Measurements from ENCODE around the gene LYPD5. TPM values are rescaled to one million over a fixed set of nuclear protein-coding genes. Genes with fewer than 3 reads are reported as not detected.

The LYPD5 gene
- total and polyA plus RNA-seq, 2 of the 8 experiments (the other 6 are each of a cell fraction or from before 2014, with no cell fraction given) = 0.74 to 4.3 TPM

- Histone ChIP-seq H2BK120ac (replicated peaks; ENCODE audit: low read depth, low read length) (peak overlapping the region; percentile 79), H3K56ac (replicated peaks; ENCODE audit: insufficient read length, low read depth, low read length) (peak overlapping the region; percentile 85), H2BK5ac (ENCODE audit: low read depth, low read length) (peak overlapping the region; percentile 55), H3K23me2 (ENCODE audit: low read depth, low read length) (peaks cover 4% of the 10 kb centered on the region; the same call in 1 of the 2 replicates), H4K5ac (ENCODE audit: insufficient read length, low read depth, low read length) (peak overlapping the region; percentile 67), H3K23ac (ENCODE audit: insufficient read length) (no peak overlapping the region), H3K4me3 (ENCODE audit: extremely low read depth in 1 of 4, insufficient read depth in 2 of 4, low read depth in 3 of 4, low read length in 4 of 4) (peak overlapping the region; percentile 67 to 88 (median 76)), H2BK20ac (ENCODE audit: low read length) (no peak overlapping the region), H3K9ac (replicated peaks in 1 of 4; ENCODE audit: extremely low read depth in 1 of 4, low read depth in 3 of 4, low read length in 3 of 4) (peak overlapping the region in 3 of 4 experiments; percentile 84 to 94 (median 88); a peak in 6 of 7 replicates), H3K79me2 (ENCODE audit: control insufficient read depth in 1 of 2, insufficient read depth in 2 of 2, low read length in 2 of 2) (peaks cover 0 to 13% of the 10 kb centered on the region in 2 experiments; a peak in 1 of 4 replicates), H4K20me1 (replicated peaks in 1 of 2; ENCODE audit: control insufficient read depth in 1 of 2, insufficient read depth in 2 of 2, low read length in 2 of 2) (no peaks in the 10 kb centered on the region), H3K14ac (ENCODE audit: insufficient read length) (no peak overlapping the region), H3K9me3 (ENCODE audit: insufficient read depth in 2 of 2, low read depth in 1 of 2, low read length in 1 of 2) (no peaks in the 10 kb centered on the region), H4K91ac (replicated peaks; ENCODE audit: insufficient read length, low read length) (peak overlapping the region; percentile 99), H3K4me1 (replicated peaks in 1 of 4; ENCODE audit: control insufficient read depth in 3 of 4, insufficient read depth in 4 of 4, low read length in 3 of 4) (no peaks in the 10 kb centered on the region; a peak in 1 of 7 replicates), H2AFZ (ENCODE audit: low read length) (peak overlapping the region; percentile 1; the same call in 1 of the 2 replicates), H2BK12ac (ENCODE audit: low read depth, low read length) (no peak overlapping the region), H3K4ac (replicated peaks; ENCODE audit: insufficient read length, low read depth, low read length) (peak overlapping the region; percentile 97), H3K27ac (ENCODE audit: low read depth, low read length) (peak overlapping the region; percentile 90), H3K18ac (ENCODE audit: extremely low read depth, low read length) (peak overlapping the region; percentile 99), H2BK15ac (ENCODE audit: low read length) (peak overlapping the region; percentile 61; the same call in 1 of the 2 replicates), H3K79me1 (ENCODE audit: low read depth, low read length) (peaks cover 3% of the 10 kb centered on the region; the same call in 1 of the 2 replicates), H4K8ac (ENCODE audit: extremely low read depth, insufficient read depth, low read length) (peak overlapping the region; percentile 91; the same call in 1 of the 2 replicates), H3K36me3 (ENCODE audit: control insufficient read depth in 2 of 4, insufficient read depth in 4 of 4, low read length in 3 of 4) (peaks cover 0 to 8% (median 4%) of the 10 kb centered on the region in 4 experiments; a peak in 3 of 8 replicates), H3K27me3 (replicated peaks in 1 of 4; ENCODE audit: control insufficient read depth in 3 of 4, extremely low read depth in 1 of 4, insufficient read depth in 3 of 4, low read length in 3 of 4) (no peaks in the 10 kb centered on the region), H3K4me2 (ENCODE audit: insufficient read depth in 1 of 2, low read depth in 2 of 2, low read length in 2 of 2) (peak overlapping the region; percentile 77 to 88), H2AK5ac (ENCODE audit: low read depth, low read length) (peak overlapping the region; percentile 91; the same call in 1 of the 2 replicates)
- ChIA-PET CTCF (ENCODE audit: partially characterized antibody) (interaction anchor here (9.0 to 30.4 kb wide), 2 partner anchors 11 to 24 kb away, joined by 64 to 703 read pairs; partner anchors contain the start of gene KCNN4), POLR2A (ENCODE audit: partially characterized antibody) (interaction anchor here (0.9 to 5.4 kb wide), 10 partner anchors 10 to 88 kb away, joined by 3 to 33 read pairs (median 4); no protein-coding TSS in a partner anchor)
- TF ChIP-seq ASH2L (IDR thresholded peaks at IDR 0.05; ENCODE audit: low read length) (peak; percentile 13), ATF2 (IDR thresholded peaks at IDR 0.05; ENCODE audit: low read length) (0 out of 2 replicates have a peak, but pooled peaks have one; percentile 13), BRCA1 (IDR thresholded peaks at IDR 0.05; ENCODE audit: low read depth, low read length) (no peak), CBX8 (IDR thresholded peaks at IDR 0.05; ENCODE audit: borderline replicate concordance, low read depth, low read length) (no peak), KDM4A (IDR thresholded peaks at IDR 0.05; ENCODE audit: low read depth, low read length, severe bottlenecking) (peak; percentile 44), SIN3A (conservative IDR thresholded peaks at IDR 0.05 in 1 of 2, IDR thresholded peaks at IDR 0.05 in 1 of 2; ENCODE audit: low read depth in 1 of 2, low read length in 2 of 2) (peak in 1 of 2 experiments; percentile 19; a peak in 1 of 4 replicates)
- TF ChIP-seq, protein P1, sequence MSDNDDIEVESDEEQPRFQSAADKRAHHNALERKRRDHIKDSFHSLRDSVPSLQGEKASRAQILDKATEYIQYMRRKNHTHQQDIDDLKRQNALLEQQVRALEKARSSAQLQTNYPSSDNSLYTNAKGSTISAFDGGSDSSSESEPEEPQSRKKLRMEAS (IDR thresholded peaks at IDR 0.05) = peak; percentile 90
- TF ChIP-seq, protein P2, sequence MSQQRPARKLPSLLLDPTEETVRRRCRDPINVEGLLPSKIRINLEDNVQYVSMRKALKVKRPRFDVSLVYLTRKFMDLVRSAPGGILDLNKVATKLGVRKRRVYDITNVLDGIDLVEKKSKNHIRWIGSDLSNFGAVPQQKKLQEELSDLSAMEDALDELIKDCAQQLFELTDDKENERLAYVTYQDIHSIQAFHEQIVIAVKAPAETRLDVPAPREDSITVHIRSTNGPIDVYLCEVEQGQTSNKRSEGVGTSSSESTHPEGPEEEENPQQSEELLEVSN (IDR thresholded peaks at IDR 0.05) = peak; percentile 96
- 3% methylated on average over 28 of the region's 28 CpGs; no CpG with 5 or more reads in 1 of the 2 experiments for WGBS, 2 experiments (ENCODE audit: extremely low coverage in 1 of 2, insufficient coverage in 1 of 2, insufficient read length in 1 of 2, insufficient replicate concordance in 2 of 2, low coverage in 1 of 2, low lambda C conversion rate in 2 of 2, missing lambda C conversion rate in 1 of 2)
- no peak for FAIRE-seq
- peak in 1 of 2 experiments; percentile 78 for DNase-seq (ENCODE audit: low read depth in 1 of 2, low spot score in 2 of 2)
Measured at GRCh38 chr19:43755256-43755801, 46.9 kb downstream of the LYPD5 start.
